ENCODE measurements around the gene P2RY11. TPM values are rescaled to one million over a fixed set of nuclear protein-coding genes. Genes with fewer than 3 reads are reported as not detected.

P2RY11 gene
- total RNA-seq, 1 experiment from 2014 or later = 60.6 TPM

DNA sequence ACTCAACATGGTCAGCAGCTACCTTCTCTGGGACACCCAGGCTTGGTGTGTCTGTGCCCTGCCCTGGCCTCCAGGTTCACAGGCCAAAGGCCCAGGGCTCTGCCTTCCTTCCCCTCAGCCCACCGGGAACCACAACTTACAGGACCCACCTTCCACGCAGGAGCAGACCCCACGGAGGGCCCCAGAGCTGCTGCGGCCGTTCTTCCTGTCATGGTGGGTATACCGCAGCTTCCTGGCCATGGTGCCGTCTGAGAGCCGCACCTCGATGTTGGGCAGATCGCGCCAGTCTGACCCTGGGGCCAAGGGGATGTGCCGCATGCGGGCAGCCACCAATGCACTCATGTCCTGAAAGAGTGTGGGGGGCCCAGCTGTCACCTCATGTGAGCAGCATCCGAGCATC is 25.4 kb downstream of the P2RY11 start:
- no peak overlapping the region for H3K4ac ChIP-seq (ENCODE audit: low read depth, low read length)
- no peak overlapping the region for H3K56ac ChIP-seq (ENCODE audit: insufficient read length, low read depth, low read length)
- H3K23ac ChIP-seq (ENCODE audit: insufficient read length, low read depth, low read length) = no peak overlapping the region
- no peaks in the 10 kb centered on the region for H3K23me2 ChIP-seq (ENCODE audit: insufficient read length, low read depth, low read length, poor library complexity, severe bottlenecking)
- H2AFZ ChIP-seq (ENCODE audit: low read length) = no peak overlapping the region
- H3K18ac ChIP-seq (ENCODE audit: insufficient read length, low read depth, low read length) = no peak overlapping the region
- WGBS (ENCODE audit: extremely low coverage, insufficient read length, low lambda C conversion rate) = no CpG with 5 or more reads among the region's 14 CpGs
- H3K36me3 Mint-ChIP-seq (ENCODE audit: insufficient read depth in 1 of 3, low read depth in 3 of 3) = peaks cover 35 to 97% (median 66%) of the 10 kb centered on the region in 3 experiments; a peak in 6 of 7 replicates
- no peak overlapping the region for H3K14ac ChIP-seq (ENCODE audit: insufficient read depth, low read length)
- no peak overlapping the region for H3K4me3 Mint-ChIP-seq
- H2BK20ac ChIP-seq (ENCODE audit: low read depth, low read length, poor library complexity, severe bottlenecking) = no peak overlapping the region
- TF ChIP-seq, protein P1, sequence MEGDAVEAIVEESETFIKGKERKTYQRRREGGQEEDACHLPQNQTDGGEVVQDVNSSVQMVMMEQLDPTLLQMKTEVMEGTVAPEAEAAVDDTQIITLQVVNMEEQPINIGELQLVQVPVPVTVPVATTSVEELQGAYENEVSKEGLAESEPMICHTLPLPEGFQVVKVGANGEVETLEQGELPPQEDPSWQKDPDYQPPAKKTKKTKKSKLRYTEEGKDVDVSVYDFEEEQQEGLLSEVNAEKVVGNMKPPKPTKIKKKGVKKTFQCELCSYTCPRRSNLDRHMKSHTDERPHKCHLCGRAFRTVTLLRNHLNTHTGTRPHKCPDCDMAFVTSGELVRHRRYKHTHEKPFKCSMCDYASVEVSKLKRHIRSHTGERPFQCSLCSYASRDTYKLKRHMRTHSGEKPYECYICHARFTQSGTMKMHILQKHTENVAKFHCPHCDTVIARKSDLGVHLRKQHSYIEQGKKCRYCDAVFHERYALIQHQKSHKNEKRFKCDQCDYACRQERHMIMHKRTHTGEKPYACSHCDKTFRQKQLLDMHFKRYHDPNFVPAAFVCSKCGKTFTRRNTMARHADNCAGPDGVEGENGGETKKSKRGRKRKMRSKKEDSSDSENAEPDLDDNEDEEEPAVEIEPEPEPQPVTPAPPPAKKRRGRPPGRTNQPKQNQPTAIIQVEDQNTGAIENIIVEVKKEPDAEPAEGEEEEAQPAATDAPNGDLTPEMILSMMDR (conservative IDR thresholded peaks at IDR 0.05) = no peak
- H2AK5ac ChIP-seq (ENCODE audit: insufficient read length, low read length) = no peak overlapping the region
- H2BK5ac ChIP-seq (ENCODE audit: insufficient read length, low read length) = no peak overlapping the region
- no peaks in the 10 kb centered on the region for H3K9me3 ChIP-seq (ENCODE audit: control insufficient read depth, low read depth, low read length)
- no peaks in the 10 kb centered on the region; the same call in 1 of the 2 replicates for H3K27me3 Mint-ChIP-seq (ENCODE audit: low read depth)
- DNase-seq = no peak
- no peaks in the 10 kb centered on the region for H3K79me1 ChIP-seq (ENCODE audit: insufficient read depth, low read depth, low read length, poor library complexity, severe bottlenecking)
- no peaks in the 10 kb centered on the region for H3K27me3 ChIP-seq (ENCODE audit: insufficient read depth, low read length)
- no peak overlapping the region for H4K91ac ChIP-seq (ENCODE audit: insufficient read length, low read depth, low read length)
- no peaks in the 10 kb centered on the region for H3K4me1 Mint-ChIP-seq
- H4K20me1 ChIP-seq (ENCODE audit: control insufficient read depth, insufficient read depth, insufficient read length) = no peaks in the 10 kb centered on the region
- H3K4me2 ChIP-seq (ENCODE audit: insufficient read depth, insufficient read length, low read length) = no peak overlapping the region
- no peak overlapping the region for H2BK120ac ChIP-seq (ENCODE audit: low read depth, low read length, poor library complexity, severe bottlenecking)
- no peak overlapping the region for H3K27ac ChIP-seq (ENCODE audit: insufficient read length, low read depth, low read length)
- H3K27ac Mint-ChIP-seq = no peak overlapping the region
- H2BK15ac ChIP-seq (ENCODE audit: low read depth, low read length) = no peak overlapping the region
- H2BK12ac ChIP-seq (ENCODE audit: insufficient read length, low read depth, low read length) = no peak overlapping the region
- 0 out of 2 replicates have a peak, but pooled peaks cover under 1% of the 10 kb centered on the region for H3K79me2 ChIP-seq (ENCODE audit: insufficient read depth, low read length)
- H4K8ac ChIP-seq (replicated peaks; ENCODE audit: insufficient read length, low read depth, low read length) = no peak overlapping the region
- H3K4me1 ChIP-seq (ENCODE audit: insufficient read depth, low read length) = no peaks in the 10 kb centered on the region
- H3K9ac ChIP-seq (ENCODE audit: extremely low read depth, insufficient read length, low read length) = no peak overlapping the region
- no peak overlapping the region for H4K5ac ChIP-seq (ENCODE audit: insufficient read length, low read depth, low read length)
- H3T11ph ChIP-seq (ENCODE audit: low read length) = no peak overlapping the region
- no peaks in the 10 kb centered on the region for H3K9me3 Mint-ChIP-seq
